Ovary (tissue), 9 donors: ENCODE measurements around the gene APEH. TPM values are rescaled to one million over a fixed set of nuclear protein-coding genes. Genes with fewer than 3 reads are reported as not detected.

Experiments
- DNase-seq, 5 donors: peaks; one replicate each; pipeline ENCODE4 v3.0.0-alpha.2; 2019 to 2020
- H3K27ac ChIP-seq, 2 donors: fragments of 200-600 bp; one replicate each; pipeline versions ENCODE4 v1.5.1 to v1.8.0; 2019 to 2022
- H3K27me3 ChIP-seq: fragments of 200-600 bp; one replicate; pipeline ENCODE4 v1.8.0; 2022
- H3K36me3 ChIP-seq: fragments of 200-600 bp; sonication (generic); one replicate; pipeline ENCODE4 v1.5.1; 2019
- H3K4me1 ChIP-seq: one replicate; pipeline ENCODE4 v1.8.1; 2013; ENCODE audit warnings: mild to moderate bottlenecking, moderate library complexity; ENCODE audit not compliant: insufficient read depth
- H3K4me3 ChIP-seq: fragments of 200-600 bp; sonication (generic); one replicate; pipeline ENCODE4 v1.5.1; 2017
- H3K9me3 ChIP-seq, 2 donors: fragments of 200-600 bp in 1 of 2; sonication (generic) in 1 of 2; one replicate each; pipeline versions ENCODE4 v1.5.1 to v1.8.1; 2013 to 2019; ENCODE audit warnings: mild to moderate bottlenecking in 1 of 2, moderate library complexity in 1 of 2
- CTCF ChIP-seq, 3 donors: fragments of 450-650 bp in 2 of 3; fragments of 200-600 bp in 1 of 3; IDR thresholded peaks; one replicate each; pipeline versions ENCODE4 v1.5.1 to v1.8.0; 2016 to 2022; ENCODE audit warnings: antibody characterized with exemption in 3 of 3, mild to moderate bottlenecking in 1 of 3
- EP300 ChIP-seq: sonication (generic); formaldehyde crosslinking; IDR thresholded peaks from one replicate; pipeline ENCODE4 v1.6.1; 2017; ENCODE audit warnings: antibody characterized with exemption
- POLR2A ChIP-seq: fragments of 450-650 bp; IDR thresholded peaks from one replicate; pipeline ENCODE4 v1.6.1; 2017; ENCODE audit warnings: antibody characterized with exemption, mild to moderate bottlenecking, moderate library complexity
- WGBS, 3 donors: extraction: QIAGEN DNeasy Blood & Tissue Kit in 1 of 3; methylation state at CpG; one replicate each; pipeline versions ENCODE4 v1.1.5 to v1.1.7; 2013 to 2017; 5-methylcytosine and 5-hydroxymethylcytosine counted together
- intact Hi-C, 4 donors: fragments of 100-400 bp; cut with DNase I; formaldehyde crosslinking; loops; one replicate each; pipeline versions ENCODE4 v1.11.0 to v1.15.1; 2022 to 2023
- polyA plus RNA-seq, 2 donors: library from polyadenylated mRNA; stranded (reverse); fragments of 200-250 nt in 1 of 2; fragments of 350-450 nt in 1 of 2; fragmentation: Illumina TruSeq in 1 of 2; extraction: RNeasy Lipid Tissue Mini Kit (QIAGEN cat#74804) in 1 of 2; gene quantifications; one replicate each; pipeline ENCODE4 v1.2.3, GENCODE V29; 2013 to 2014
- total RNA-seq, 7 donors: library from RNA; depleted of rRNA in 2 of 7; stranded (reverse); fragments of >200 nt in 2 of 7; fragmentation: NEBNext Ultra II Directional in 3 of 7; extraction: Animal tissue kit (Norgen Biotek cat#: 25700) in 3 of 7; gene quantifications; one replicate each; pipeline versions ENCODE4 v1.1.0 to v1.2.4, GENCODE V29; 2016 to 2023
- donor health status: DM: no; HTN: no; CAD: no; lungs with moderate emphysema.
- donor health status: DM: no; HTN: no; CAD: no.
- donor health status: Bipolar disorder and iron deficiency.
- donor health status: DM: yes; HTN: yes; CAD: no.
- donor health status: DM: no; HTN: no; CAD: no.
- donor health status: DM: yes; HTN: yes; CAD: no.

Gene APEH
- total and polyA plus RNA-seq, 9 donors = 33.7 to 90.9 (median 60.6) TPM

DNA sequence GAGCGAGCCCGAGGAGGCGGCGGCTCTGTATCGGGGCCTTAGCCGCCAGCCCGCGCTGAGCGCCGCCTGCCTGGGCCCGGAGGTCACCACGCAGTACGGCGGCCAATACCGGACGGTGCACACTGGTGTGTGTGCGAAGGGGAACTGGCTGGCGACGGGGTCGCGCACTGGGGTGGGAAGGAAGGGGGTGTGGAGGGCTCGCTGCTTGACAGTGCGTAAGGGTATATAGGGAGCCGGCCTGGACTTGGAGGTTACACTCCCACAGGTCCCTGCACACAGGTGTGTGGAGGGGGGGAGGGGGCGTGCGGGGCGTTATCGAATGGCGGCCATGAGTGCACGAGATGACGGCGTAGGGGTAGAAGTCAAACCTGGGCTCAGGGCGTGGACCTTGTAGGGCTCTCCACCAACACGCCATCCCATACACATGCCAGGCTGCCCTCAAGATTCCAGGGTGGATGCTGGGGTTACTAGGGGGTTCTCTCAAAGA is 389 bp downstream of the APEH start:
- 5 to 8% (median 5%) methylated on average over 34 of the region's 34 CpGs for WGBS, 3 donors
- intact Hi-C loops = loop anchor here in 2 of 4 donors (5.0 kb wide), 2 partner anchors 132 to 137 kb away; no protein-coding TSS in a partner anchor
- Histone ChIP-seq H3K4me1 (peaks cover 10% of the 10 kb centered on the region), H3K4me3 (peak overlapping the region; percentile 89), H3K27ac (peak overlapping the region; percentile 2 to 82), H3K9me3 (no peaks in the 10 kb centered on the region), H3K36me3 (no peaks in the 10 kb centered on the region), H3K27me3 (no peaks in the 10 kb centered on the region)
- peak in 2 of 5 donors; percentile 42 to 51 for DNase-seq
- no peak for TF ChIP-seq CTCF (IDR thresholded peaks at IDR 0.05)
- no peak for TF ChIP-seq POLR2A
- no peak for TF ChIP-seq EP300

DNA sequence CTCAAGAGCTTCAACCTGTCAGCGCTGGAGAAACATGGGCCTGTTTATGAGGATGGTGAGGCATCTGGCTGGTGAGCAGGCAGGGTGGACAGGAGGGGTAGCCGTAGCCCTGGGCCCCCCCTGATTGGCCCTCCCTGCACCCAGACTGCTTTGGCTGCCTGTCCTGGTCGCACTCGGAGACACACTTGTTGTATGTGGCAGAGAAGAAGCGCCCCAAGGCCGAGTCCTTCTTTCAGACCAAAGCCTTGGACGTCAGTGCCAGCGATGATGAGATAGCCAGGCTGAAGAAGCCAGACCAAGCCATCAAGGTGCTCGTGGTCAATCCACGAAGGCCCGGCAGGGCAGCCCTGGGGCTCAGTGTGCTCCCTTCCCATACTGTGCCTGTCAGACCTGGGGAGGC is 1.8 kb downstream of the APEH start:
- Histone ChIP-seq H3K4me3 (no peak overlapping the region), H3K27me3 (no peaks in the 10 kb centered on the region), H3K9me3 (no peaks in the 10 kb centered on the region), H3K36me3 (no peaks in the 10 kb centered on the region), H3K4me1 (peaks cover 10% of the 10 kb centered on the region), H3K27ac (no peak overlapping the region)
- intact Hi-C loops = no loop called here
- WGBS, 3 donors = 88 to 95% (median 90%) methylated on average over 11 of the region's 11 CpGs
- TF ChIP-seq EP300 = no peak
- no peak for TF ChIP-seq POLR2A
- no peak for TF ChIP-seq CTCF (IDR thresholded peaks at IDR 0.05)
- no peak for DNase-seq

- H3K27ac ChIP-seq = no peak overlapping the region
- H3K36me3 ChIP-seq = no peaks in the 10 kb centered on the region
- intact Hi-C loops = no loop called here
- H3K4me3 ChIP-seq = no peak overlapping the region
- H3K9me3 ChIP-seq = no peaks in the 10 kb centered on the region
- TF ChIP-seq POLR2A (no peak), CTCF (IDR thresholded peaks at IDR 0.05) (no peak), EP300 (no peak)
- DNase-seq = no peak
- no peaks in the 10 kb centered on the region for H3K27me3 ChIP-seq
- no peaks in the 10 kb centered on the region for H3K4me1 ChIP-seq
- WGBS, 3 donors = 74 to 82% (median 77%) methylated on average over 7 of the region's 7 CpGs
Measured at GRCh38 chr3:49680493-49681231, 6.5 kb downstream of the APEH start.

DNA sequence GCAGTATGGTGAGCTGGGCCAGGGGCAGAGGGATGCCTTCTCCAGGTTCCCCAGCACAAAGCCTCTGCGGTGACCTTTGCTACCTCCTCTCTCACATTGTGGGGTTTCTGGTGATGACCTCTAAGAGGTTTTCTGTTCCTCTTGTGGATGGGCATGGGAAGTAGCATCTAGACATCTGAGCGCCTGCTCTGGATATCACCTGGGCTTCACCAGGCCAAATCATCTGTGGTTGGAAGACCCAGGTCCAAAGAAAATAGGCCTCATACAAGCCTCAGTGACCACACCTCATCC is 7.0 kb downstream of the APEH start:
- intact Hi-C loops = no loop called here
- WGBS, 3 donors = 92 to 95% (median 93%) methylated on average over 2 of the region's 2 CpGs

More for the DNA sequence above, 7.0 kb downstream of the APEH start:
- Histone ChIP-seq H3K9me3 (no peaks in the 10 kb centered on the region), H3K27ac (no peak overlapping the region), H3K4me1 (no peaks in the 10 kb centered on the region), H3K27me3 (no peaks in the 10 kb centered on the region), H3K4me3 (no peak overlapping the region), H3K36me3 (no peaks in the 10 kb centered on the region)
- TF ChIP-seq POLR2A (no peak), CTCF (IDR thresholded peaks at IDR 0.05) (no peak), EP300 (no peak)
- no peak for DNase-seq
